K562 (cell line): Measurements from ENCODE around the gene ICA1. TPM values are rescaled to one million over a fixed set of nuclear protein-coding genes. Genes with fewer than 3 reads are reported as not detected.

ENCODE experiments used
- CBFB ChIP-seq: sonication (generic); formaldehyde crosslinking; IDR thresholded peaks from 2 replicates; pipeline ENCODE4 v1.4.0; 2020; ENCODE audit warnings: mild to moderate bottlenecking, missing genetic modification reagents
- HDGF ChIP-seq: fragments of 450-650 bp; IDR thresholded peaks from 2 replicates; pipeline ENCODE4 v1.6.1; 2016
- HOMEZ ChIP-seq: fragments of 250-450 bp; sonication (Bioruptor Pico); IDR thresholded peaks from 2 replicates; pipeline ENCODE4 v1.4.0; 2020; ENCODE audit warnings: mild to moderate bottlenecking, moderate library complexity
- PRPF4 ChIP-seq: fragments of 200-400 bp; formaldehyde crosslinking; IDR thresholded peaks from one replicate; pipeline ENCODE4 v1.6.1; 2017; ENCODE audit warnings: low read length, low read depth, mild to moderate bottlenecking; ENCODE audit not compliant: insufficient read depth, poor library complexity, severe bottlenecking
- RBM34 ChIP-seq: fragments of 200-400 bp; formaldehyde crosslinking; IDR thresholded peaks from 2 replicates; pipeline ENCODE4 v1.6.1; 2018; ENCODE audit warnings: low read length, borderline replicate concordance; ENCODE audit not compliant: insufficient read depth
- ZNF133 ChIP-seq: fragments of 250-450 bp; sonication (Bioruptor Pico); IDR thresholded peaks from 2 replicates; pipeline ENCODE4 v1.4.0; 2020; ENCODE audit warnings: mild to moderate bottlenecking
- ZNF282 ChIP-seq: sonication (generic); formaldehyde crosslinking; IDR thresholded peaks from 2 replicates; pipeline ENCODE4 v1.8.1; 2023; ENCODE audit warnings: missing genetic modification reagents
- polyA plus RNA-seq, 8 experiments: library from polyadenylated mRNA; depleted of rRNA in 4 of 8; stranded (reverse) in 5 of 8; unstranded in 3 of 8; fragments of >200 nt; fragmentation: Nextera tagmentation in 2 of 8; fragmentation: Illumina TruSeq in 1 of 8; extraction: Ambion mirVana in 2 of 8; extraction: Trizol in 1 of 8; gene quantifications; 2 replicates each; pipeline versions ENCODE4 v1.2.1 to v1.2.3, GENCODE V29; 2011 to 2014; ENCODE audit warnings: inconsistent platforms in 1 of 8, missing spikeins in 1 of 8
- total RNA-seq, 7 experiments: library from RNA; depleted of rRNA in 6 of 7; stranded (reverse); fragments of >200 nt in 6 of 7; fragmentation: Illumina TruSeq in 2 of 7; extraction: Trizol in 2 of 7; gene quantifications; 2 replicates each; pipeline versions ENCODE4 v1.2.1 to v1.2.3, GENCODE V29; 2011 to 2021; ENCODE audit warnings: low replicate concordance in 1 of 7
- TF ChIP-seq, protein P1 (sequence below), 2 experiments: fragments of 450-650 bp in 1 of 2; sonication (generic) in 1 of 2; formaldehyde crosslinking in 1 of 2; IDR thresholded peaks; 2 replicates each; pipeline versions ENCODE4 v1.7.1 to v1.9.0; 2016 to 2022; ENCODE audit warnings: inconsistent platforms in 1 of 2, mild to moderate bottlenecking in 1 of 2, missing genetic modification reagents in 1 of 2

ICA1 gene
- total and polyA plus RNA-seq, 9 of the 15 experiments (the other 6 are each of a cell fraction or from before 2014, with no cell fraction given): 7.1 to 22.3 (median 16.4) TPM

GRCh38 chr7:8179486-8179885, 82.5 kb downstream of the ICA1 start (continued):
- TF ChIP-seq PRPF4 (no peak), HOMEZ (CRISPR knock-in tag) (no peak), CBFB (CRISPR knock-in tag) (no peak), ZNF282 (CRISPR knock-in tag) (no peak), ZNF133 (CRISPR knock-in tag) (no peak), HDGF (no peak), RBM34 (no peak)
- TF ChIP-seq, protein P1, sequence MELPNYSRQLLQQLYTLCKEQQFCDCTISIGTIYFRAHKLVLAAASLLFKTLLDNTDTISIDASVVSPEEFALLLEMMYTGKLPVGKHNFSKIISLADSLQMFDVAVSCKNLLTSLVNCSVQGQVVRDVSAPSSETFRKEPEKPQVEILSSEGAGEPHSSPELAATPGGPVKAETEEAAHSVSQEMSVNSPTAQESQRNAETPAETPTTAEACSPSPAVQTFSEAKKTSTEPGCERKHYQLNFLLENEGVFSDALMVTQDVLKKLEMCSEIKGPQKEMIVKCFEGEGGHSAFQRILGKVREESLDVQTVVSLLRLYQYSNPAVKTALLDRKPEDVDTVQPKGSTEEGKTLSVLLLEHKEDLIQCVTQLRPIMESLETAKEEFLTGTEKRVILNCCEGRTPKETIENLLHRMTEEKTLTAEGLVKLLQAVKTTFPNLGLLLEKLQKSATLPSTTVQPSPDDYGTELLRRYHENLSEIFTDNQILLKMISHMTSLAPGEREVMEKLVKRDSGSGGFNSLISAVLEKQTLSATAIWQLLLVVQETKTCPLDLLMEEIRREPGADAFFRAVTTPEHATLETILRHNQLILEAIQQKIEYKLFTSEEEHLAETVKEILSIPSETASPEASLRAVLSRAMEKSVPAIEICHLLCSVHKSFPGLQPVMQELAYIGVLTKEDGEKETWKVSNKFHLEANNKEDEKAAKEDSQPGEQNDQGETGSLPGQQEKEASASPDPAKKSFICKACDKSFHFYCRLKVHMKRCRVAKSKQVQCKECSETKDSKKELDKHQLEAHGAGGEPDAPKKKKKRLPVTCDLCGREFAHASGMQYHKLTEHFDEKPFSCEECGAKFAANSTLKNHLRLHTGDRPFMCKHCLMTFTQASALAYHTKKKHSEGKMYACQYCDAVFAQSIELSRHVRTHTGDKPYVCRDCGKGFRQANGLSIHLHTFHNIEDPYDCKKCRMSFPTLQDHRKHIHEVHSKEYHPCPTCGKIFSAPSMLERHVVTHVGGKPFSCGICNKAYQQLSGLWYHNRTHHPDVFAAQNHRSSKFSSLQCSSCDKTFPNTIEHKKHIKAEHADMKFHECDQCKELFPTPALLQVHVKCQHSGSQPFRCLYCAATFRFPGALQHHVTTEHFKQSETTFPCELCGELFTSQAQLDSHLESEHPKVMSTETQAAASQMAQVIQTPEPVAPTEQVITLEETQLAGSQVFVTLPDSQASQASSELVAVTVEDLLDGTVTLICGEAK (IDR thresholded peaks at IDR 0.05): no peak
- TF ChIP-seq, protein P1 (CRISPR knock-in tag; IDR thresholded peaks at IDR 0.05): no peak
